GM23248 (cell line): ENCODE data around the gene ACTL6B. TPM values are rescaled to one million over a fixed set of nuclear protein-coding genes. Genes with fewer than 3 reads are reported as not detected.

Experiments used
- DNase-seq: peaks from one replicate; pipeline ENCODE4 v3.0.0-alpha.2; 2015
- H2AFZ ChIP-seq: fragments of 200-600 bp; sonication (generic); 2 replicates; pipeline ENCODE4 v1.6.1; 2016; ENCODE audit warnings: antibody characterized with exemption
- H3F3A ChIP-seq: fragments of 200-600 bp; sonication (generic); 2 replicates; pipeline ENCODE4 v1.6.1; 2016; ENCODE audit warnings: mild to moderate bottlenecking, antibody characterized with exemption, mixed run types; ENCODE audit not compliant: insufficient read depth
- H3K27ac ChIP-seq: fragments of 200-600 bp; sonication (generic); 2 replicates; pipeline ENCODE4 v1.5.1; 2016; ENCODE audit warnings: mild to moderate bottlenecking
- H3K27me3 ChIP-seq: fragments of 200-600 bp; sonication (generic); replicated peaks from 2 replicates; pipeline ENCODE4 v1.6.1; 2016; ENCODE audit warnings: mild to moderate bottlenecking; ENCODE audit not compliant: insufficient read depth
- H3K36me3 ChIP-seq: fragments of 200-600 bp; sonication (generic); 2 replicates; pipeline ENCODE4 v1.6.1; 2016; ENCODE audit warnings: low read depth, mild to moderate bottlenecking
- H3K4me1 ChIP-seq: fragments of 200-600 bp; sonication (generic); 2 replicates; pipeline ENCODE4 v1.6.1; 2016; ENCODE audit warnings: mild to moderate bottlenecking; ENCODE audit not compliant: insufficient read depth
- H3K4me2 ChIP-seq: fragments of 200-600 bp; sonication (generic); one replicate; pipeline ENCODE4 v1.6.1; 2016; ENCODE audit warnings: mild to moderate bottlenecking; ENCODE audit not compliant: unreplicated experiment
- H3K4me3 ChIP-seq: fragments of 200-600 bp; sonication (generic); 2 replicates; pipeline ENCODE4 v1.5.1; 2016; ENCODE audit warnings: mild to moderate bottlenecking
- H3K79me2 ChIP-seq: fragments of 200-600 bp; sonication (generic); 2 replicates; pipeline ENCODE4 v1.6.1; 2016; ENCODE audit warnings: mild to moderate bottlenecking; ENCODE audit not compliant: insufficient read depth
- H3K9ac ChIP-seq: fragments of 200-600 bp; sonication (generic); 2 replicates; pipeline ENCODE4 v1.6.1; 2016; ENCODE audit warnings: mild to moderate bottlenecking
- H3K9me2 ChIP-seq: fragments of 200-600 bp; sonication (generic); 2 replicates; pipeline ENCODE4 v1.6.1; 2016; ENCODE audit warnings: mixed run types, mild to moderate bottlenecking, moderate library complexity; ENCODE audit not compliant: insufficient read depth
- H3K9me3 ChIP-seq: fragments of 200-600 bp; sonication (generic); one replicate; pipeline ENCODE4 v1.6.1; 2017; ENCODE audit warnings: low read depth
- H4K20me1 ChIP-seq: fragments of 200-600 bp; sonication (generic); 2 replicates; pipeline ENCODE4 v1.6.0; 2016; ENCODE audit not compliant: insufficient read depth
- EZH2 ChIP-seq: fragments of 200-600 bp; sonication (generic); IDR thresholded peaks from 2 replicates; pipeline ENCODE4 v1.6.1; 2018; ENCODE audit warnings: antibody characterized with exemption, mild to moderate bottlenecking; ENCODE audit not compliant: insufficient read depth, poor library complexity, severe bottlenecking
- EZH2phosphoT487 ChIP-seq: fragments of 200-600 bp; sonication (generic); IDR thresholded peaks from 2 replicates; pipeline ENCODE4 v1.6.1; 2018; ENCODE audit warnings: antibody characterized with exemption, moderate library complexity, mild to moderate bottlenecking, low read depth; ENCODE audit not compliant: insufficient read depth
- WGBS, 2 experiments: methylation state at CpG; one replicate each; pipeline ENCODE4 v1.1.6; 2015 to 2017; ENCODE audit warnings: low lambda C conversion rate in 2 of 2, low coverage in 1 of 2; ENCODE audit errors: missing lambda C conversion rate in 2 of 2; 5-methylcytosine and 5-hydroxymethylcytosine counted together
- in situ Hi-C: fragments of 300-500 bp; cut with MboI; formaldehyde crosslinking; loops from 2 replicates; pipeline ENCODE4 v1.15.0; 2020
- polyA plus RNA-seq: library from polyadenylated mRNA; unstranded; fragments of >200 nt; fragmentation: Nextera tagmentation; extraction: Ambion mirVana; gene quantifications from 2 replicates; pipeline ENCODE4 v1.2.1, GENCODE V29; 2016
- total RNA-seq: library from RNA; depleted of rRNA; stranded (reverse); fragments of >200 nt; shearing (Covaris generic); gene quantifications from 2 replicates; pipeline ENCODE4 v1.2.3, GENCODE V29; 2014

ACTL6B gene
- total and polyA plus RNA-seq, 2 experiments from 2014 or later, result not detected

DNA sequence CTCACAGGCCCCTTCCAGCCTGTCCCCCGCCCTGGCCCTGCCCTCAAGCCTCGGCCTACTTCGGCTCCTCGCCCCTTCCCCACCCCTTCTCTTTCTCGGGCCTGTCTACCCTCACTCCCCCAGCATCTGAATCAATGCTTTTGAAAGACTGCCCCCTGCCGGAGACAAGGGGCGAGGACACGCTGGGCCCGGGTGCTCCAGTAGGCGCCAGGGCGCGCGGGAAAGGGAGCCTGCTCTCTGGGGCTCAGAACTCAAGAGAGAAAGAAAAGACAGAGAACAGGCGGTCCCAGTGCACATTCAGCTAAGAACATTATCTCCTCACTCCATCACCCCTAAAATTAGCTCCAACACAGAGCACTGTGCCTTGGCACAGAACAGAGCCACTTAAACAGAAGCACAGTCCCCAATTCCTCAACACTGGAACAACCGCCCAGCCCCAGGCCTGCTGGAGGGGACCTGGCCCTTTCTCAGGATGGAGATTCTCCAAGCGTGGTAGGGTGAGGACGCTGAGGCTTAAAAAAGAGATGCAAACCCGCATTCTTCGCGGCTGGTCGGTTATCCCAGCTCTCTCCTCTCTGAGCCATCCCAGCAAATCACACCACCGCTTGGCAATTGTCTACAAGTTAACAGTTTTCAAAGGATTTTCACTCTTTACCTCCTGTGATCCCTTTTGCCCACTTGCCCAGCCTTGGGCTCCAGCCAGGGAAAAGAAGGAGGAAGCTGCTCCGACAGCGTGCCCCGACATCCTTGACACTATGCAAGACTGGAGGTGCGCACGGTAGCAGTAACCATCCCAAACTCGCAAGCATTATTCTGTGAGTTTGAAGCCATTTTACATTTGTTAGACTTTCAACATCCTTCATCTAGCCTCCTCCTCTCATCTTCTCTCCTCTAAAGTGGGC is 35.7 kb upstream of the ACTL6B start:
- Histone ChIP-seq H3F3A (peaks cover 19% of the 10 kb centered on the region), H3K27me3 (no peaks in the 10 kb centered on the region), H3K79me2 (peaks cover 60% of the 10 kb centered on the region), H3K4me1 (peaks cover 17% of the 10 kb centered on the region), H3K9me2 (no peaks in the 10 kb centered on the region), H3K4me2 (peak overlapping the region; percentile 96), H3K4me3 (peak overlapping the region; percentile 89), H3K9ac (peak overlapping the region; percentile 91), H3K27ac (no peak overlapping the region), H3K36me3 (no peaks in the 10 kb centered on the region), H4K20me1 (peaks cover 6% of the 10 kb centered on the region; the same call in 1 of the 2 replicates), H3K9me3 (no peaks in the 10 kb centered on the region), H2AFZ (no peak overlapping the region)
- peak; percentile 84 for DNase-seq
- in situ Hi-C loops, result loop anchor here (10.0 kb wide), 1 partner anchor 217 kb away; the partner anchor contains the start of gene TSC22D4
- WGBS, 2 experiments, result 12 to 17% methylated on average over 26 to 28 of the region's 28 CpGs
- TF ChIP-seq EZH2 (no peak), EZH2phosphoT487 (no peak)

DNA sequence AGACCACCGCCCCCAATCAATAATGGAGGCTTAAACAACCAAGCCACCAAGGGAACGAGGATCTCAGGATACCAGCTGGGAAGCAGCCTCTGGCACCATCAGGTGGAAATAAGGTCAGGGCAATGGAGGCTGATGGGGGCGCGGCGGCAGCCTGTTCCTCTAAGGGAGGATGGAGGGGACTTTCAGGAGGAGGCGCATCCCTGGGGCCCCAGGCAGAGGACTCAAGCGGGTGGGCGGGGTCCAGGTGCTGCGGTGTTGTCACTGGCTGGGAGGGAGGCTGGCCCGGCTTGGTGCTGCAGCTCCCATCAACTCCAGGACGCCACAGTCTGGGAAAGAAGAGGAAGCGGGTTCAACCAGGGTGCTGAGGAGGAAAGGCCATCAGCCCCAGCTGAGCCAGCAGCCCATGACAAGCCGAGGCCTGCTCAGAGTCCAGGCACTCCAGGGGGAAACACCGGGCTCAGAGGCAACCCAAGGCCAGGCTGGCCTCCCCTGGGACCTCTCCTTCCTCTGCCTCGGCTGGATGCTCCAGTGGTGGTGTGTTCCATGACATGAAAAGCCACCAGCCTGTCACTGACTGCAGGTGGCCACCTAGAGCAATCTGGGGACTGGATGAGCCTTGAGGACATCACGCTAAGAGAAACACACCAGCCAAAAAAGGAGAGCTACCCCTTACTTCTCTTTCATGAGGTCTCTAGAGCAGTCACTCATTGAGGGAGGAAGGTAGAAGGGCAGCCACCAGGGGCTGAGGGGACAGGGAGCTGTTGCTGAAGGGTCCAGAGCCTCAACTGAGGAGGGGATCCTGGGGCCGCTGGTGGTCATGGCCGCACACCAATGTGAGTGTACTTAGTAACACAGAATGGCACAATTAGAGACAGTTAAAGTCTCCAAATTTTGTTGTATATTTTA is 33.2 kb upstream of the ACTL6B start:
- 80 to 85% methylated on average over 13 to 18 of the region's 18 CpGs for WGBS, 2 experiments
- H3K9me2 ChIP-seq, result no peaks in the 10 kb centered on the region
- H3K9ac ChIP-seq, result no peak overlapping the region
- no peaks in the 10 kb centered on the region for H3K27me3 ChIP-seq
- H4K20me1 ChIP-seq, result peaks cover 6% of the 10 kb centered on the region; the same call in 1 of the 2 replicates
- no peak for DNase-seq
- no peak overlapping the region for H3K27ac ChIP-seq
- in situ Hi-C loops, result loop anchor here (10.0 kb wide), 1 partner anchor 215 kb away; the partner anchor contains the start of gene TSC22D4
- peaks cover 17% of the 10 kb centered on the region for H3K4me1 ChIP-seq
- H3K4me2 ChIP-seq, result no peak overlapping the region
- no peak overlapping the region for H3K4me3 ChIP-seq
- H3F3A ChIP-seq, result peaks cover 14% of the 10 kb centered on the region
- no peak overlapping the region for H2AFZ ChIP-seq
- TF ChIP-seq EZH2phosphoT487 (no peak), EZH2 (no peak)
- no peaks in the 10 kb centered on the region for H3K9me3 ChIP-seq
- no peaks in the 10 kb centered on the region; the same call in 1 of the 2 replicates for H3K36me3 ChIP-seq
- H3K79me2 ChIP-seq, result peaks cover 60% of the 10 kb centered on the region

- in situ Hi-C loops, result no loop called here
These were observed 32.1 kb upstream of the ACTL6B start for GRCh38 chr7:100688326-100688860.

More at GRCh38 chr7:100688326-100688860, 32.1 kb upstream of the ACTL6B start:
- H4K20me1 ChIP-seq, result peaks cover 6% of the 10 kb centered on the region; the same call in 1 of the 2 replicates
- H3K4me2 ChIP-seq, result no peak overlapping the region
- H3K4me1 ChIP-seq, result peaks cover 17% of the 10 kb centered on the region
- 75 to 78% methylated on average over 14 to 16 of the region's 16 CpGs for WGBS, 2 experiments
- H3F3A ChIP-seq, result peaks cover 14% of the 10 kb centered on the region
- H3K27me3 ChIP-seq, result no peaks in the 10 kb centered on the region
- H3K79me2 ChIP-seq, result peaks cover 57% of the 10 kb centered on the region
- no peaks in the 10 kb centered on the region for H3K9me3 ChIP-seq
- no peak overlapping the region for H3K27ac ChIP-seq
- H3K9me2 ChIP-seq, result no peaks in the 10 kb centered on the region
- no peak overlapping the region for H2AFZ ChIP-seq
- H3K9ac ChIP-seq, result 0 out of 2 replicates have a peak overlapping the region, but pooled peaks have one; percentile 31
- TF ChIP-seq EZH2, result no peak
- no peak for TF ChIP-seq EZH2phosphoT487
- DNase-seq, result no peak
- no peak overlapping the region for H3K4me3 ChIP-seq
- no peaks in the 10 kb centered on the region; the same call in 1 of the 2 replicates for H3K36me3 ChIP-seq
